ENCODE measurements around the gene SHC1.

The SHC1 gene

GRCh38 chr1:154937085-154937987, 33.2 kb downstream of the SHC1 start:
- DNase-seq (ENCODE audit: low read depth), result peak; percentile 90

GRCh38 chr1:154936555-154937084, 33.9 kb downstream of the SHC1 start, which contains the start of gene PMVK:
Gene PMVK (minus strand): TSS chr1:154936719. CDS start chr1:154936685, 34 bp downstream.
- DNase-seq (ENCODE audit: low read depth), result peak; percentile 94

- peak; percentile 27 for DNase-seq (ENCODE audit: low read depth)
Measured at GRCh38 chr1:154935749-154936554, 34.6 kb downstream of the SHC1 start.

GRCh38 chr1:154934358-154934948, 36.1 kb downstream of the SHC1 start:
- no peak for DNase-seq (ENCODE audit: low read depth)

- no peak for DNase-seq (ENCODE audit: low read depth)
Measured at GRCh38 chr1:154931940-154932487, 38.5 kb downstream of the SHC1 start.

GRCh38 chr1:154926201-154926600, 44.3 kb downstream of the SHC1 start:
- no peak for DNase-seq (ENCODE audit: low read depth)

- no peak for DNase-seq (ENCODE audit: low read depth)
Measured at GRCh38 chr1:154925335-154926170, 45.0 kb downstream of the SHC1 start.

- DNase-seq (ENCODE audit: low read depth), result no peak
Measured at GRCh38 chr1:154923695-154924094, 46.9 kb downstream of the SHC1 start.

GRCh38 chr1:154913273-154913672, 57.3 kb downstream of the SHC1 start:
- DNase-seq (ENCODE audit: low read depth), result no peak

- DNase-seq (ENCODE audit: low read depth), result no peak
Measured at GRCh38 chr1:154912755-154913154, 57.8 kb downstream of the SHC1 start.
